Mesenchymal stem cell (in vitro differentiated cells and primary cell): ENCODE data around the gene EBP.

Experiments used
- DNase-seq: peaks from one replicate; pipeline ENCODE4 v3.0.0-alpha.2; 2013
- H2AFZ ChIP-seq: one replicate; pipeline ENCODE4 v1.6.1; 2013; ENCODE audit warnings: low read depth, mild to moderate bottlenecking, control low read depth, inconsistent platforms, low read length, moderate library complexity
- H2AK5ac ChIP-seq: 2 replicates; pipeline ENCODE4 v1.6.1; 2013; ENCODE audit warnings: low read length, moderate library complexity, mild to moderate bottlenecking, inconsistent platforms; ENCODE audit not compliant: severe bottlenecking
- H2BK120ac ChIP-seq: one replicate; pipeline ENCODE4 v1.6.1; 2013; ENCODE audit warnings: low read depth, mild to moderate bottlenecking, inconsistent platforms, low read length, moderate library complexity
- H2BK12ac ChIP-seq, 2 experiments: one replicate each; pipeline ENCODE4 v1.6.1; 2013; ENCODE audit warnings: inconsistent platforms in 2 of 2, low read length in 2 of 2, mild to moderate bottlenecking in 2 of 2, moderate library complexity in 2 of 2, control low read depth in 1 of 2
- H2BK15ac ChIP-seq: one replicate; pipeline ENCODE4 v1.6.1; 2013; ENCODE audit warnings: mild to moderate bottlenecking, low read depth, inconsistent platforms; ENCODE audit not compliant: poor library complexity, severe bottlenecking
- H2BK5ac ChIP-seq: 2 replicates; pipeline ENCODE4 v1.6.1; 2013; ENCODE audit warnings: low read depth, mild to moderate bottlenecking, low read length, control low read depth, inconsistent platforms; ENCODE audit not compliant: poor library complexity, severe bottlenecking
- H3K14ac ChIP-seq, 2 experiments: one replicate each; pipeline ENCODE4 v1.6.1; 2013; ENCODE audit warnings: inconsistent platforms in 2 of 2, low read length in 2 of 2, control low read depth in 1 of 2, mild to moderate bottlenecking in 1 of 2, moderate library complexity in 1 of 2
- H3K18ac ChIP-seq, 2 experiments: one replicate each; pipeline ENCODE4 v1.6.1; 2013; ENCODE audit warnings: inconsistent platforms in 2 of 2, low read length in 2 of 2, control low read depth in 1 of 2, low read depth in 1 of 2, mild to moderate bottlenecking in 1 of 2
- H3K23ac ChIP-seq, 2 experiments: one replicate each; pipeline ENCODE4 v1.6.1; 2013; ENCODE audit warnings: inconsistent platforms in 2 of 2, low read length in 2 of 2, mild to moderate bottlenecking in 2 of 2, moderate library complexity in 2 of 2, control low read depth in 1 of 2
- H3K27ac ChIP-seq: 2 replicates; pipeline ENCODE4 v1.5.1; 2013; ENCODE audit warnings: mild to moderate bottlenecking, moderate library complexity, low read length, control low read depth, inconsistent platforms; ENCODE audit not compliant: poor library complexity, severe bottlenecking
- H3K27me3 ChIP-seq, 2 experiments: 2 replicates each; pipeline versions ENCODE4 v1.6.1 to v1.7.0; 2013; ENCODE audit warnings: low read length in 2 of 2, mild to moderate bottlenecking in 2 of 2, moderate library complexity in 2 of 2, control low read depth in 1 of 2, inconsistent platforms in 1 of 2; ENCODE audit not compliant: control insufficient read depth in 1 of 2, insufficient read depth in 1 of 2
- H3K36me3 ChIP-seq, 2 experiments: 2 replicates each; pipeline versions ENCODE4 v1.6.1 to v1.7.0; 2013; ENCODE audit warnings: low read length in 2 of 2, control low read depth in 1 of 2, inconsistent platforms in 1 of 2, low read depth in 1 of 2, mild to moderate bottlenecking in 1 of 2; ENCODE audit not compliant: insufficient read depth in 2 of 2, control insufficient read depth in 1 of 2
- H3K4ac ChIP-seq, 2 experiments: one replicate each; pipeline ENCODE4 v1.6.1; 2013; ENCODE audit warnings: inconsistent platforms in 2 of 2, low read length in 2 of 2, mild to moderate bottlenecking in 2 of 2, moderate library complexity in 2 of 2, control low read depth in 1 of 2, low read depth in 1 of 2
- H3K4me1 ChIP-seq: 2 replicates; pipeline ENCODE4 v1.6.1; 2013; ENCODE audit warnings: low read depth, low read length, control low read depth; ENCODE audit not compliant: control insufficient read depth, insufficient read depth
- H3K4me2 ChIP-seq: 2 replicates; pipeline ENCODE4 v1.6.1; 2013; ENCODE audit warnings: low read length, mild to moderate bottlenecking, inconsistent platforms; ENCODE audit not compliant: poor library complexity, severe bottlenecking
- H3K4me3 ChIP-seq, 2 experiments: 2 replicates each; pipeline versions ENCODE4 v1.5.1 to v1.7.0; 2013; ENCODE audit warnings: low read length in 2 of 2, mild to moderate bottlenecking in 2 of 2, control low read depth in 1 of 2, low read depth in 1 of 2; ENCODE audit not compliant: insufficient read depth in 1 of 2
- H3K79me1 ChIP-seq: replicated peaks from 2 replicates; pipeline ENCODE4 v1.6.1; 2013; ENCODE audit warnings: mild to moderate bottlenecking, control low read depth, low read length, inconsistent platforms; ENCODE audit not compliant: poor library complexity, severe bottlenecking
- H3K9ac ChIP-seq: 2 replicates; pipeline ENCODE4 v1.7.0; 2013; ENCODE audit warnings: mild to moderate bottlenecking, low read length, moderate library complexity
- H3K9me3 ChIP-seq: 2 replicates; pipeline ENCODE4 v1.7.0; 2013; ENCODE audit warnings: mild to moderate bottlenecking, low read length; ENCODE audit not compliant: control insufficient read depth
- H4K8ac ChIP-seq: one replicate; pipeline ENCODE4 v1.6.1; 2013; ENCODE audit warnings: inconsistent platforms, mild to moderate bottlenecking, low read length, moderate library complexity
- H4K91ac ChIP-seq: one replicate; pipeline ENCODE4 v1.6.1; 2013; ENCODE audit warnings: mild to moderate bottlenecking, low read length, inconsistent platforms
- WGBS: methylation state at CpG from one replicate; pipeline ENCODE4 v1.1.7; 2013; ENCODE audit warnings: mixed read lengths; 5-methylcytosine and 5-hydroxymethylcytosine counted together

Gene EBP

GRCh38 chrX:48533165-48533564, 11.6 kb downstream of the EBP start:
- H3K9ac ChIP-seq = no peak overlapping the region
- H4K8ac ChIP-seq = no peak overlapping the region
- H3K23ac ChIP-seq = no peak overlapping the region
- H3K4me3 ChIP-seq = no peak overlapping the region
- peak overlapping the region; percentile 7 for H2BK15ac ChIP-seq
- H3K36me3 ChIP-seq = peaks cover 8% of the 10 kb centered on the region in 2 experiments
- H2BK5ac ChIP-seq = no peak overlapping the region
- 98% methylated on average over 3 of the region's 3 CpGs for WGBS
- H3K4ac ChIP-seq = no peak overlapping the region
- H2BK12ac ChIP-seq = no peak overlapping the region
- H2AFZ ChIP-seq = no peak overlapping the region
- H2BK120ac ChIP-seq = no peak overlapping the region
- no peak for DNase-seq
- H3K14ac ChIP-seq = no peak overlapping the region
- no peaks in the 10 kb centered on the region for H3K27me3 ChIP-seq
- H3K79me1 ChIP-seq = no peaks in the 10 kb centered on the region
- H3K4me1 ChIP-seq = peaks cover 1% of the 10 kb centered on the region
- no peak overlapping the region for H2AK5ac ChIP-seq
- H4K91ac ChIP-seq = no peak overlapping the region
- H3K9me3 ChIP-seq = no peaks in the 10 kb centered on the region
- no peak overlapping the region for H3K18ac ChIP-seq
- no peak overlapping the region for H3K4me2 ChIP-seq
- H3K27ac ChIP-seq = no peak overlapping the region

GRCh38 chrX:48538641-48539344, 17.2 kb downstream of the EBP start:
- H3K27ac ChIP-seq = peak overlapping the region; percentile 29
- H2AFZ ChIP-seq = no peak overlapping the region
- H3K23ac ChIP-seq = no peak overlapping the region
- no peak overlapping the region for H4K8ac ChIP-seq
- H3K18ac ChIP-seq = no peak overlapping the region
- WGBS = 90% methylated on average over 17 of the region's 23 CpGs
- DNase-seq = no peak
- no peak overlapping the region for H3K4me2 ChIP-seq
- H3K4me3 ChIP-seq = peak overlapping the region in 1 of 2 experiments; percentile 51
- H2AK5ac ChIP-seq = no peak overlapping the region
- no peaks in the 10 kb centered on the region for H3K79me1 ChIP-seq
- H3K4me1 ChIP-seq = peaks cover 5% of the 10 kb centered on the region
- no peak overlapping the region for H2BK5ac ChIP-seq
- peak overlapping the region; percentile 85 for H3K9ac ChIP-seq
- H2BK12ac ChIP-seq = no peak overlapping the region
- H4K91ac ChIP-seq = no peak overlapping the region
- H3K9me3 ChIP-seq = no peaks in the 10 kb centered on the region
- peak overlapping the region in 1 of 2 experiments; percentile 15 for H3K4ac ChIP-seq
- H3K14ac ChIP-seq = no peak overlapping the region
- no peaks in the 10 kb centered on the region for H3K27me3 ChIP-seq
- H3K36me3 ChIP-seq = peaks cover 7 to 14% of the 10 kb centered on the region in 2 experiments
- no peak overlapping the region for H2BK120ac ChIP-seq
- no peak overlapping the region for H2BK15ac ChIP-seq

- 0% methylated on average over 28 of the region's 59 CpGs for WGBS
- no peak within 1 kb of the TSS for H4K8ac ChIP-seq
- no peaks in the 10 kb centered on the region for H3K79me1 ChIP-seq
- H3K36me3 ChIP-seq = peaks cover 9 to 18% of the 10 kb centered on the region in 2 experiments
- no peak within 1 kb of the TSS for H4K91ac ChIP-seq
- H2AK5ac ChIP-seq = no peak within 1 kb of the TSS
- H2BK12ac ChIP-seq = no peak within 1 kb of the TSS
- peak within 1 kb of the TSS in 1 of 2 experiments; percentile 86 for H3K4ac ChIP-seq
- H2BK120ac ChIP-seq = no peak within 1 kb of the TSS
- H3K27ac ChIP-seq = peak within 1 kb of the TSS; percentile 29
- H3K14ac ChIP-seq = peak within 1 kb of the TSS in 1 of 2 experiments; percentile 44
- peak; percentile 96 for DNase-seq
- peak within 1 kb of the TSS; percentile 85 for H3K9ac ChIP-seq
- no peaks in the 10 kb centered on the region for H3K27me3 ChIP-seq
- H2BK15ac ChIP-seq = peak within 1 kb of the TSS; percentile 52
- peak within 1 kb of the TSS; percentile 76 to 85 for H3K4me3 ChIP-seq
- peak within 1 kb of the TSS; percentile 75 to 82 for H3K18ac ChIP-seq
- H3K23ac ChIP-seq = no peak within 1 kb of the TSS
- H3K9me3 ChIP-seq = no peaks in the 10 kb centered on the region
- peaks cover 5% of the 10 kb centered on the region for H3K4me1 ChIP-seq
- peak within 1 kb of the TSS; percentile 61 for H3K4me2 ChIP-seq
- peak within 1 kb of the TSS; percentile 44 for H2BK5ac ChIP-seq
- H2AFZ ChIP-seq = no peak within 1 kb of the TSS
These were observed 17.9 kb downstream of the EBP start, which contains the start of gene TBC1D25 for GRCh38 chrX:48539345-48540027. Gene TBC1D25, plus strand, starts transcription at chrX:48539714. Its CDS starts 84 bp downstream, at chrX:48539798.

- no peaks in the 10 kb centered on the region for H3K9me3 ChIP-seq
- H4K91ac ChIP-seq = no peak overlapping the region
- H3K27ac ChIP-seq = no peak overlapping the region
- no peak overlapping the region for H2BK15ac ChIP-seq
- peak overlapping the region; percentile 61 for H3K4me2 ChIP-seq
- H2BK12ac ChIP-seq = no peak overlapping the region
- H3K79me1 ChIP-seq = no peaks in the 10 kb centered on the region
- no peak overlapping the region for H2BK5ac ChIP-seq
- H4K8ac ChIP-seq = no peak overlapping the region
- H3K27me3 ChIP-seq = no peaks in the 10 kb centered on the region
- H3K14ac ChIP-seq = peak overlapping the region in 1 of 2 experiments; percentile 44
- H2AK5ac ChIP-seq = no peak overlapping the region
- 12% methylated on average over 12 of the region's 12 CpGs for WGBS
- H2AFZ ChIP-seq = no peak overlapping the region
- peak overlapping the region in 1 of 2 experiments; percentile 86 for H3K4ac ChIP-seq
- H3K9ac ChIP-seq = peak overlapping the region; percentile 85
- H3K36me3 ChIP-seq = peaks cover 14 to 23% of the 10 kb centered on the region in 2 experiments
- peak; percentile 46 for DNase-seq
- no peak overlapping the region for H2BK120ac ChIP-seq
- H3K23ac ChIP-seq = no peak overlapping the region
- H3K4me1 ChIP-seq = peaks cover 5% of the 10 kb centered on the region
- H3K18ac ChIP-seq = peak overlapping the region; percentile 75 to 82
- H3K4me3 ChIP-seq = peak overlapping the region; percentile 76 to 85
These were observed 18.4 kb downstream of the EBP start for GRCh38 chrX:48540028-48540375.
